Astrocyte of the spinal cord (primary cell): ENCODE results near the gene FAM200B.

Source experiments
- DNase-seq: peaks from one replicate; pipeline ENCODE4 v3.0.0; 2011; ENCODE audit warnings: low read depth, low spot score
- H3K4me3 ChIP-seq: 2 replicates; pipeline ENCODE4 v1.5.1; 2011; ENCODE audit warnings: low read depth, mild to moderate bottlenecking, low read length, moderate library complexity
- in situ Hi-C: cut with HindIII; loops from 2 replicates; pipeline ENCODE4 v1.10.0; 2017; ENCODE audit warnings: low sequenced_read_pairs
- TF ChIP-seq, protein P1 (sequence below): IDR thresholded peaks from 2 replicates; pipeline ENCODE4 v1.5.1; 2012; ENCODE audit warnings: low read depth, mild to moderate bottlenecking, low read length, inconsistent platforms

Gene FAM200B

DNA sequence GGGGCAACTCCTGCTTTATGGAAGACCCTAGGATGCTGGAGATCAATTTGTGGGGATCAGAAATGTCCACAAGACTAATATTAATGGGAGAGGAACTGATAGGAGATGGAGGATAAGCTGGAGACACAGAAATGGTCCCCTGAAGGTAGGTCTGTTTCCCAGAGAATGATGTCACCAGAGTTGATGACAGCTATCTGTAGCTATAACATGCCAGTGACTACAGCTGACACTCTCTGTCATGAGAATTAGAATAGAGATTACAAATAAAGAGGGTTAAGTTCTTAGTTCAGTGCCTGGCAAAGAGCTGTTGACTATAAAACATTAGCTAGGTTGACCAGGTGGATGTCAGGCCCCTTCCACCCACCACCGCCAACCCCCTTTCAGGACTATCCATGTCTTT, 30.6 kb downstream of the FAM200B start:
- no peak overlapping the region for H3K4me3 ChIP-seq
- TF ChIP-seq, protein P1, sequence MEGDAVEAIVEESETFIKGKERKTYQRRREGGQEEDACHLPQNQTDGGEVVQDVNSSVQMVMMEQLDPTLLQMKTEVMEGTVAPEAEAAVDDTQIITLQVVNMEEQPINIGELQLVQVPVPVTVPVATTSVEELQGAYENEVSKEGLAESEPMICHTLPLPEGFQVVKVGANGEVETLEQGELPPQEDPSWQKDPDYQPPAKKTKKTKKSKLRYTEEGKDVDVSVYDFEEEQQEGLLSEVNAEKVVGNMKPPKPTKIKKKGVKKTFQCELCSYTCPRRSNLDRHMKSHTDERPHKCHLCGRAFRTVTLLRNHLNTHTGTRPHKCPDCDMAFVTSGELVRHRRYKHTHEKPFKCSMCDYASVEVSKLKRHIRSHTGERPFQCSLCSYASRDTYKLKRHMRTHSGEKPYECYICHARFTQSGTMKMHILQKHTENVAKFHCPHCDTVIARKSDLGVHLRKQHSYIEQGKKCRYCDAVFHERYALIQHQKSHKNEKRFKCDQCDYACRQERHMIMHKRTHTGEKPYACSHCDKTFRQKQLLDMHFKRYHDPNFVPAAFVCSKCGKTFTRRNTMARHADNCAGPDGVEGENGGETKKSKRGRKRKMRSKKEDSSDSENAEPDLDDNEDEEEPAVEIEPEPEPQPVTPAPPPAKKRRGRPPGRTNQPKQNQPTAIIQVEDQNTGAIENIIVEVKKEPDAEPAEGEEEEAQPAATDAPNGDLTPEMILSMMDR = no peak
- in situ Hi-C loops = no loop called here
- no peak for DNase-seq

DNA sequence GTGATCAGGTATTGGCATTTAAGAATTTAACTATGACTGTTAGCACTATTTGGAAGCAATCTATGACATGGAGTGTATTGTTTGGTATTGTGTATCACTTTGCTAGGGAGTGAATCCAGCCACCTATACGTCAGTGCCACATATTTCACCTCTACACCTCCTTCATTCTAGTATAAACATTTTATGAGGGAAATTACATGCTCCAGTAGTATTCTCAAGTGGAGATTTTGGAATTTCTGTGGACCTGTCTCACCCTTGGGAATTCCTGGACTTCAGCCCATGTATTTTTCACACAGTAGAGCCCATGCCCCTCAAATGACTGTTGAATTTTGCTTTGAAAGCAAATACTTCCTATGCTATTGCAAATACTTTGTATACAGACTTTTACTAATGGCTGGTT, 32.5 kb downstream of the FAM200B start:
- in situ Hi-C loops = no loop called here

DNA sequence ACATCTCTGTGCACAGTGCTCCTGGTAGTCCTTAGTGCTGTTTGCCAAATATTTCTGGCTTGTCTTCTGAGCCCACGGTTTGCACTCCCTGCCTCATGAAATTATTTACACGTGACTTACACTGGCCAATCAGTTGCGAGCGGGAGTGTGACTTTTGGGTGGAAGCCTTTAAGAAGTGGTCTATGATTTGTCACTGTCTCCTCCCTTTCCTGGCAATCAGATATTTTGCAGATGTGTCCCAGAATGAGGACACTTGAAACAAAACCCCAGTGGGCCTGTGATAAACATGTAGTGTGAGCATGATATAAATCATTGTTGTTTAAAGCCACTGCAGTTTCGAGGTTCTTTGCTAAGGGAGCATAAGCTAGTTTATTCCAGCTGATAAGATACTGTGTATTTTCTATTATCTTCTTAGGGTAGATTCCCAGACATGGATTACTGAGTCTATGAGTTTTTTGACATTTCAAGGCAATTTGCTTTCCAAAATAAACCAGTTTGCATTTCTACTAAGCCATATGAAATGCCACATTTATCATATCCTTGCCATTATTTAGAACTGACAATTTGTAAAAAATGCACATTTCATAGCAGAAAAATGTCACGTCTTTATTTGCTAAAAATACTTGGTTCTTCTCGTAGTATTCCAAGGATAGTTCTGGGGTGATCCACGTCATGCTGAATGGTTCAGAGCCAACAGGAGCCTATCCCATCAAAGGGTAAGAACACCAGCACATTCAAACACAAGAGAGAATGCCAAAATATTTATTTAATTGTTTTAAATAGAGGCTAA, 33.2 kb downstream of the FAM200B start:
- peak; percentile 8 for DNase-seq
- H3K4me3 ChIP-seq = no peak overlapping the region
- TF ChIP-seq, protein P1 = no peak
- in situ Hi-C loops = no loop called here

More for the DNA sequence above, 32.5 kb downstream of the FAM200B start:
- DNase-seq = no peak
- TF ChIP-seq, protein P1 = no peak
- no peak overlapping the region for H3K4me3 ChIP-seq

DNA sequence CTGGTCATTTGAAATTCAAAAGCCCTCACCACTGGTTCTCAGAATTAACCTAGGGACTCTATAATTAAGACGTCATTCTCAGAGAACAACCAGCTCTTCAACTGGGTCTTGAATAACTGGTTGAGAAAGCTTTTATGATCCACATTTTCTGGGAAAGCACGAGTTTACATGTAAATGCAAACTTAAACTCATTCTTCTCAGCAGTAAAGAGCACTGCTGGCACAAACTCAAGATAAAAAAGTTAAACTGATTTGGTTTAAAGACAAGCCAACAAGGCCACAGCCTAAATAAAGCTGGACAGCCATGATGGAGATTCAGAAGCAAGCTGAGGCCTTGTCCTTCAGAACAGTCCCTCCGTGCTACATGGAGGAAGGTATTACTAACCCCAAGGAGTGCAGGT, 34.5 kb downstream of the FAM200B start:
- no peak for DNase-seq
- no peak overlapping the region for H3K4me3 ChIP-seq
- TF ChIP-seq, protein P1 = no peak
- in situ Hi-C loops = no loop called here

DNA sequence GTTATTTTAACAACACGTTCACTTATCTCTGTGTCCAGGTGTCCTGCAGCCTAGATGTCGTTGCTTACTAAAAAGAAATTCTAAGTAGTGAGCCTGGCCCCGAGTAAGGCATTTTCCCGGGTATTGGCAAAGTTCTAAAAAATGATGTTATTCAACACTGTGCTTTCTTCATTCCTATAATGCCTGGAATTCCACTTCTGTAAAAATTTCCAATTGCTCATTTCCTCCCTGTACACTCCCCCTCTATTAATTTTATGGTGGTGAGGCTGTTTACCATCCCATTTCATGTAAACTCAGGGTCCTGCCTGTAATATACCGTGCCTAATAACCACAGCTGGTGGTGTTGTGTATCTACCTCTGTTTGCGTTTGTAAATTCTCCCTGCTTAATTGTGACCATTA, 35.5 kb downstream of the FAM200B start:
- in situ Hi-C loops = no loop called here
- peak; percentile 41 for DNase-seq
- H3K4me3 ChIP-seq = no peak overlapping the region
- TF ChIP-seq, protein P1 = no peak

DNA sequence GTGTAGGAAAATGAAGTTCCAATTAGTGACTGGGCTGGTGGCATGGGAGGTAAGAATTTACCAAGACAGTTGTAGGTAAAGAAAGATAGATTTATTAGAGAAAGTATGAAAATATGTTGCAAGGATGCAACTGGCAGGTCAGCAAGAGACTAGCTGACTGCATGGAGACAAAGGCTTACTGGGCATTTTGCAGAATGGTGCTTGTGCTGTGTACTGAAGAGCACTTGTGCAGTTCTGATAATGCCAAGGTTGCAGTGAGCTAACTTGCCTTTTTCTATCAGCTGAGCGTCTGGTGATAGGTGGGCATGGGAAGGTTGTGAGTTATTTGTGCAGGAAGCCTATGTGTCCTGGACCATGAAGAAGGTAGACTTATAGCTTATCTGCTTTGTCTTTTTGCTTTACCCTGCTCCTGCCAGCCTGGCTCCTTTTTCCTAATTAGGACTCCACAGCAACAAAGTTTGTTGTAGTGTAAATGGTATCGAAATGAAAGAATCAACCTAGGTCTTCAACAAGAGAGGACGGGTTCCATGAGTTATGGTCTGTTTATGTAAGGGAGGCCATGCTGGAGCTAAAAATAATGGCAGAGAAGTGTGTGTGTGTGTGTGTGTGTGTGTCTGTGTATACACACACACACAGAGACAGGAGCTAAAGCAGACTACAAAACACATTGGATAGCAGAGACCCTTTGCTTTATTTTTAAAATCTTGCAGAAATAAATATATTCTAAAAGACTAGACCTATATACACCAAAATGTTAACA, 36.2 kb downstream of the FAM200B start:
- in situ Hi-C loops = no loop called here
- TF ChIP-seq, protein P1 = no peak
- peak; percentile 8 for DNase-seq
- no peak overlapping the region for H3K4me3 ChIP-seq
